ENCODE results near the gene ANKMY2.

- no peak for TF ChIP-seq POLR2A (IDR thresholded peaks at IDR 0.05)
- no peak for TF ChIP-seq CTCF (IDR thresholded peaks at IDR 0.05)
Measured at GRCh38 chr7:16675277-16675676, 29.7 kb upstream of the ANKMY2 start.
